ENCODE measurements around the gene KCNH4. TPM values are rescaled to one million over a fixed set of nuclear protein-coding genes. Genes with fewer than 3 reads are reported as not detected.

The KCNH4 gene
- total RNA-seq, 1 experiment from 2014 or later, result 1.5 TPM

GRCh38 chr17:42133461-42134041 lies 47.4 kb downstream of the KCNH4 start:
- Histone ChIP-seq H3K4me1 (ENCODE audit: control insufficient read depth, insufficient read depth, low read length) (peaks cover 18% of the 10 kb centered on the region), H3K9me3 (ENCODE audit: control insufficient read depth, insufficient read depth, low read depth, low read length) (no peaks in the 10 kb centered on the region), H3K4me3 (ENCODE audit: low read depth in 2 of 2, low read length in 2 of 2) (no peak overlapping the region), H3K27ac (ENCODE audit: low read length) (no peak overlapping the region), H3K36me3 (ENCODE audit: control insufficient read depth, insufficient read depth, low read length) (peaks cover 2% of the 10 kb centered on the region; the same call in 1 of the 2 replicates), H3K27me3 (ENCODE audit: control insufficient read depth, insufficient read depth, low read length) (no peaks in the 10 kb centered on the region)
- ATAC-seq (no peak), DNase-seq (ENCODE audit: low read depth, low spot score) (no peak)
- BruUV-seq (replicated peaks), result no TSS peak
- in situ Hi-C loops (cut with HindIII; ENCODE audit: low pct_unique_long_range_greater_than_20kb, low sequenced_read_pairs) (no loop called here), intact Hi-C loops (cut with micrococcal nuclease; ENCODE audit: unreplicated experiment) (no loop called here)
- POLR2A ChIA-PET, result no interaction called here
- no peak for TF ChIP-seq CTCF (IDR thresholded peaks at IDR 0.05)
- TF ChIP-seq TCF7L2 (IDR thresholded peaks at IDR 0.05; ENCODE audit: low read depth, low read length), result no peak
- TF ChIP-seq POLR2AphosphoS5 (IDR thresholded peaks at IDR 0.05; ENCODE audit: low read depth, low read length), result no peak
- TF ChIP-seq REST (IDR thresholded peaks at IDR 0.05; ENCODE audit: insufficient read depth in 1 of 2, low read depth in 2 of 2, low read length in 1 of 2), result no peak
- TF ChIP-seq SIN3A (IDR thresholded peaks at IDR 0.05; ENCODE audit: borderline replicate concordance, insufficient read depth, low read depth, low read length), result no peak
- CTCF ChIA-PET, result no interaction called here

GRCh38 chr17:42132941-42133340 lies 48.0 kb downstream of the KCNH4 start:
- CTCF ChIA-PET, result no interaction called here
- POLR2A ChIA-PET, result no interaction called here
- Histone ChIP-seq H3K36me3 (ENCODE audit: control insufficient read depth, insufficient read depth, low read length) (peaks cover 2% of the 10 kb centered on the region; the same call in 1 of the 2 replicates), H3K27me3 (ENCODE audit: control insufficient read depth, insufficient read depth, low read length) (no peaks in the 10 kb centered on the region), H3K4me1 (ENCODE audit: control insufficient read depth, insufficient read depth, low read length) (peaks cover 18% of the 10 kb centered on the region), H3K9me3 (ENCODE audit: control insufficient read depth, insufficient read depth, low read depth, low read length) (no peaks in the 10 kb centered on the region), H3K27ac (ENCODE audit: low read length) (no peak overlapping the region), H3K4me3 (ENCODE audit: low read depth in 2 of 2, low read length in 2 of 2) (no peak overlapping the region)
- intact Hi-C loops (cut with micrococcal nuclease; ENCODE audit: unreplicated experiment) (no loop called here), in situ Hi-C loops (cut with HindIII; ENCODE audit: low pct_unique_long_range_greater_than_20kb, low sequenced_read_pairs) (no loop called here)
- no peak for TF ChIP-seq REST (IDR thresholded peaks at IDR 0.05; ENCODE audit: insufficient read depth in 1 of 2, low read depth in 2 of 2, low read length in 1 of 2)
- TF ChIP-seq CTCF (IDR thresholded peaks at IDR 0.05), result no peak
- TF ChIP-seq SIN3A (IDR thresholded peaks at IDR 0.05; ENCODE audit: borderline replicate concordance, insufficient read depth, low read depth, low read length), result no peak
- TF ChIP-seq POLR2AphosphoS5 (IDR thresholded peaks at IDR 0.05; ENCODE audit: low read depth, low read length), result no peak
- BruUV-seq (replicated peaks), result no TSS peak
- DNase-seq (ENCODE audit: low read depth, low spot score) (no peak), ATAC-seq (no peak)

All from Panc1 (cell line).